OCI-LY1 (cell line): ENCODE measurements around the gene OLIG3.

ENCODE experiments used
- H2AFZ ChIP-seq: fragments of 200-600 bp; sonication (generic), shearing (Covaris generic); 2 replicates; pipeline ENCODE4 v1.6.0; 2014; ENCODE audit warnings: antibody characterized with exemption, mild to moderate bottlenecking, low read length
- H3F3A ChIP-seq: fragments of 200-600 bp; sonication (generic), shearing (Covaris generic); 2 replicates; pipeline ENCODE4 v1.6.0; 2014; ENCODE audit warnings: mild to moderate bottlenecking, antibody characterized with exemption, low read length, moderate library complexity; ENCODE audit not compliant: insufficient read depth
- H3K27ac ChIP-seq: fragments of 200-600 bp; sonication (generic); 2 replicates; pipeline ENCODE4 v1.5.1; 2014; ENCODE audit warnings: low read length, mixed run types, mild to moderate bottlenecking, low read depth; ENCODE audit not compliant: poor library complexity, severe bottlenecking
- H3K27me3 ChIP-seq: fragments of 200-600 bp; sonication (generic); 2 replicates; pipeline ENCODE4 v1.6.0; 2014; ENCODE audit warnings: antibody characterized with exemption, mild to moderate bottlenecking, low read length, moderate library complexity; ENCODE audit not compliant: insufficient read depth
- H3K36me3 ChIP-seq: fragments of 200-600 bp; sonication (generic); 2 replicates; pipeline ENCODE4 v1.6.1; 2014; ENCODE audit warnings: mild to moderate bottlenecking, antibody characterized with exemption, low read length, moderate library complexity, mixed read lengths; ENCODE audit not compliant: insufficient read depth
- H3K4me1 ChIP-seq: fragments of 200-600 bp; sonication (generic); 2 replicates; pipeline ENCODE4 v1.5.1; 2014; ENCODE audit warnings: mild to moderate bottlenecking, low read length, moderate library complexity; ENCODE audit not compliant: insufficient read depth, severe bottlenecking
- H3K4me2 ChIP-seq: fragments of 200-600 bp; sonication (generic), shearing (Covaris generic); 2 replicates; pipeline ENCODE4 v1.6.1; 2014; ENCODE audit warnings: low read length
- H3K4me3 ChIP-seq: fragments of 200-600 bp; sonication (generic); 2 replicates; pipeline ENCODE4 v1.5.1; 2014; ENCODE audit warnings: low read length, low read depth, mild to moderate bottlenecking, mixed read lengths; ENCODE audit not compliant: poor library complexity, severe bottlenecking
- H3K79me2 ChIP-seq: fragments of 200-600 bp; shearing (Covaris generic); 2 replicates; pipeline ENCODE4 v1.6.1; 2016; ENCODE audit warnings: mixed run types, low read length, mixed read lengths; ENCODE audit not compliant: insufficient read depth
- H3K9ac ChIP-seq: fragments of 200-600 bp; sonication (generic), shearing (Covaris generic); 2 replicates; pipeline ENCODE4 v1.6.1; 2014; ENCODE audit warnings: mild to moderate bottlenecking, low read length, mixed read lengths
- H3K9me2 ChIP-seq: fragments of 200-600 bp; sonication (generic), shearing (Covaris generic); 2 replicates; pipeline ENCODE4 v1.6.1; 2014; ENCODE audit warnings: low read depth, mild to moderate bottlenecking, low read length, mixed read lengths
- H3K9me3 ChIP-seq: fragments of 200-600 bp; shearing (Covaris generic); 2 replicates; pipeline ENCODE4 v1.6.1; 2014; ENCODE audit warnings: low read length, mixed read lengths
- H4K20me1 ChIP-seq: fragments of 200-600 bp; sonication (generic), shearing (Covaris generic); 2 replicates; pipeline ENCODE4 v1.6.0; 2016; ENCODE audit warnings: mild to moderate bottlenecking, low read length; ENCODE audit not compliant: insufficient read depth
- CTCF ChIP-seq: fragments of 200-600 bp; sonication (generic), shearing (Covaris generic); IDR thresholded peaks from 2 replicates; pipeline ENCODE4 v1.5.1; 2017; ENCODE audit warnings: mild to moderate bottlenecking, antibody characterized with exemption, low read length, moderate library complexity, mixed read lengths
- EZH2 ChIP-seq: fragments of 200-600 bp; sonication (generic), shearing (Covaris generic); IDR thresholded peaks from 2 replicates; pipeline ENCODE4 v1.8.0; 2017; ENCODE audit warnings: borderline replicate concordance, mixed run types, mild to moderate bottlenecking, antibody characterized with exemption, low read length, moderate library complexity, mixed read lengths

Gene OLIG3

GRCh38 chr6:137497721-137498463 is 3.7 kb upstream of the OLIG3 start:
- Histone ChIP-seq H3K9me3 (no peaks in the 10 kb centered on the region), H4K20me1 (no peaks in the 10 kb centered on the region), H3F3A (no peaks in the 10 kb centered on the region), H2AFZ (no peak overlapping the region), H3K36me3 (no peaks in the 10 kb centered on the region), H3K4me1 (no peaks in the 10 kb centered on the region), H3K4me2 (no peak overlapping the region), H3K27ac (no peak overlapping the region), H3K9me2 (no peaks in the 10 kb centered on the region), H3K27me3 (no peaks in the 10 kb centered on the region), H3K79me2 (no peaks in the 10 kb centered on the region), H3K9ac (no peak overlapping the region), H3K4me3 (no peak overlapping the region)
- TF ChIP-seq CTCF (no peak), EZH2 (no peak)

- TF ChIP-seq CTCF (no peak), EZH2 (no peak)
- Histone ChIP-seq H3K4me3 (no peak overlapping the region), H3K27ac (no peak overlapping the region), H3K9ac (no peak overlapping the region), H3K27me3 (no peaks in the 10 kb centered on the region), H3K4me1 (no peaks in the 10 kb centered on the region), H3K4me2 (no peak overlapping the region), H2AFZ (no peak overlapping the region), H4K20me1 (no peaks in the 10 kb centered on the region), H3K79me2 (no peaks in the 10 kb centered on the region), H3K9me3 (no peaks in the 10 kb centered on the region), H3K9me2 (no peaks in the 10 kb centered on the region), H3F3A (no peaks in the 10 kb centered on the region), H3K36me3 (no peaks in the 10 kb centered on the region)
Measured at GRCh38 chr6:137496909-137497720, 2.9 kb upstream of the OLIG3 start.

GRCh38 chr6:137496368-137496767 is 2.2 kb upstream of the OLIG3 start:
- no peaks in the 10 kb centered on the region for H3K27me3 ChIP-seq
- H3K4me2 ChIP-seq = no peak overlapping the region
- H4K20me1 ChIP-seq = no peaks in the 10 kb centered on the region
- H3K27ac ChIP-seq = no peak overlapping the region
- no peak overlapping the region for H2AFZ ChIP-seq
- no peaks in the 10 kb centered on the region for H3K36me3 ChIP-seq
- H3K9me2 ChIP-seq = no peaks in the 10 kb centered on the region
- H3K9ac ChIP-seq = no peak overlapping the region
- no peaks in the 10 kb centered on the region for H3K79me2 ChIP-seq
- no peak for TF ChIP-seq CTCF
- TF ChIP-seq EZH2 = no peak
- H3K9me3 ChIP-seq = no peaks in the 10 kb centered on the region
- H3F3A ChIP-seq = no peaks in the 10 kb centered on the region
- H3K4me1 ChIP-seq = no peaks in the 10 kb centered on the region
- H3K4me3 ChIP-seq = no peak overlapping the region
